ENCODE results near the gene TRIM14.
"Not testable (repeated sequence)": the region's sequence is repeated elsewhere in the genome, so short reads cannot be mapped to it uniquely, and the experiment has no call there.

The TRIM14 gene

DNA sequence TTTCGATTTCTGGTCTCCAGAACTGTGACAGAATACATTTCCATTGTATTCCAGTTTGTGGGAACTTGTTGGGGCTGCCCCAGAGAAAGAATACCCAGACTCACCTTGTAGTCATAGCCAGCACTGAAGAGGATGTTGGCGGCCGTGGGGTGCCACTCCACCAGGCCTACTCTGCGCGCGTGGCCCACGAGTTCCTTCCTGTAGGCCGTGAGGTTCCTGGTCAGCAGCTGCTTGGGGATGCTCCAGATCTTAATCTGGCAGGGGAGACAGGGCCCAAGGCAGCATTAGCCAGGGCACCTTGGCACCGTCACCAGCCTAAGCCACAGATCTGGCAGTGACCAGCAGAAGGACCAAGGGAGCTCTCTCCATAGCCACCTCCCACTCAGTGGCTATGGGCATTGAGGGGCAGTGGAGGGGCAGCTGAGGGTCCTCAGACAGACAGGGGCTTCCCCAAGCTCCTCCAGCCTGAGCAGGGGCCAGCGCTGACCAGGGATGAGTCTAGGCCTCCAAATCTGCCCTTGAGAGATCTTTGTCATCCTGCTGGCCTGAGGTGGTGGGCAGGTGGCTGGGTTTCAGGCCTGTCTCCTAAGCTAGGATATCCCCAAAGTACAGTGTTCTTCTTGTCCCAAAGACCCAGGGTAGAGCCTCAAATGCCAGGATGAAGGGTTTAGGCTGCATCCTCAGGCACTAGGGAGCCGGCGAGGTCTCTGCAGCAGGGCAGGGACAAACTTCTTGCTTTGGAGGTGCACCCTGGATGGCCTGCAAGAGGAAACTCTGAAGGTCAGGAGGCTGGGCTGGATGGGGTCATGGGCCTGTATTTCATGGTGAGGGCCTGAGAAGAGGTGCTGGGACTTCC lies 15.9 kb upstream of the TRIM14 start:
- no peak overlapping the region for H3K4me3 ChIP-seq (ENCODE audit: low read depth, low read length)
- TF ChIP-seq, protein P1, sequence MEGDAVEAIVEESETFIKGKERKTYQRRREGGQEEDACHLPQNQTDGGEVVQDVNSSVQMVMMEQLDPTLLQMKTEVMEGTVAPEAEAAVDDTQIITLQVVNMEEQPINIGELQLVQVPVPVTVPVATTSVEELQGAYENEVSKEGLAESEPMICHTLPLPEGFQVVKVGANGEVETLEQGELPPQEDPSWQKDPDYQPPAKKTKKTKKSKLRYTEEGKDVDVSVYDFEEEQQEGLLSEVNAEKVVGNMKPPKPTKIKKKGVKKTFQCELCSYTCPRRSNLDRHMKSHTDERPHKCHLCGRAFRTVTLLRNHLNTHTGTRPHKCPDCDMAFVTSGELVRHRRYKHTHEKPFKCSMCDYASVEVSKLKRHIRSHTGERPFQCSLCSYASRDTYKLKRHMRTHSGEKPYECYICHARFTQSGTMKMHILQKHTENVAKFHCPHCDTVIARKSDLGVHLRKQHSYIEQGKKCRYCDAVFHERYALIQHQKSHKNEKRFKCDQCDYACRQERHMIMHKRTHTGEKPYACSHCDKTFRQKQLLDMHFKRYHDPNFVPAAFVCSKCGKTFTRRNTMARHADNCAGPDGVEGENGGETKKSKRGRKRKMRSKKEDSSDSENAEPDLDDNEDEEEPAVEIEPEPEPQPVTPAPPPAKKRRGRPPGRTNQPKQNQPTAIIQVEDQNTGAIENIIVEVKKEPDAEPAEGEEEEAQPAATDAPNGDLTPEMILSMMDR (IDR thresholded peaks at IDR 0.05; ENCODE audit: control insufficient read depth, extremely low read depth, insufficient read depth) = no peak
- DNase-seq (ENCODE audit: low read depth) = no peak

DNA sequence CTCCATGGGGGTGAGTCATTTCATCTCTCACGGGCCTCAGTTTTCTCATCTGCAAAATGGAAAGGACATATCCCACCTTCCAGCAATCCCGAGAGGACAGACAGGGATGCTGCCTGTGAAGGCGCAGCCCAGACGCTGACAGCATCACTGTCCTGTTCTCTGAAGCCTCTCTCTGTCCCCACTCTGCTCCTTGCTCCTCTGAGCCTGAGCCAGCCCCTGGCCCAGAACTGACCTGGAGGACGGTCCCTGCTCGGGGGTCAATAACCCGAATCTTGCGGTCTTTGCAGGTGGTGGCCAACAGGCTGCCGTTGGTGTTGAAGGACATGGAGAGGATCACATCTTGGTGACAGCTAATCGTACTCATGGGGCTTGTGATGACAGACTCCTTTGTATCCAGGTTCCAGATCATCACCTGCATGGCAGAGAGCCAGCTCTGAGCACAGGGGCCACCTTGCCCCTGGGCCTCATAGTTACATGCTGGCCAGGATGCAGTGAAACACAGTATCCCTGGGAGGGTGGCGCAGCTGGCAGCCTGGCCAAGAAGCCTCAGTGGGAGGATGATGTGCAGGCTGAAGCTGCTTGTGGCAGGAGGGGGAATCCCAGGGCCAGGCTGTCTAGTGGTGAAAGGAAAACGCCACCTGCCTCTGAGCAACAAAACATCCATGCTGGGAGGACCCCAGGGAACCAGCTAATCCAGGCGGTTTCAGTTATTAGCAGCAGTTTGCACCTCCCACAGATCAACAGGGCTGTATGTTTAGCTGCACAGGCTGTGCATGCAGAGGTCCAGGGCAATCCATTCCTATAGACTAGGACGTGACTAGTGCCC lies 14.0 kb upstream of the TRIM14 start:
- TF ChIP-seq, protein P1 (IDR thresholded peaks at IDR 0.05; ENCODE audit: control insufficient read depth, extremely low read depth, insufficient read depth) = no peak
- DNase-seq (ENCODE audit: low read depth) = no peak
- no peak overlapping the region for H3K4me3 ChIP-seq (ENCODE audit: low read depth, low read length)

DNA sequence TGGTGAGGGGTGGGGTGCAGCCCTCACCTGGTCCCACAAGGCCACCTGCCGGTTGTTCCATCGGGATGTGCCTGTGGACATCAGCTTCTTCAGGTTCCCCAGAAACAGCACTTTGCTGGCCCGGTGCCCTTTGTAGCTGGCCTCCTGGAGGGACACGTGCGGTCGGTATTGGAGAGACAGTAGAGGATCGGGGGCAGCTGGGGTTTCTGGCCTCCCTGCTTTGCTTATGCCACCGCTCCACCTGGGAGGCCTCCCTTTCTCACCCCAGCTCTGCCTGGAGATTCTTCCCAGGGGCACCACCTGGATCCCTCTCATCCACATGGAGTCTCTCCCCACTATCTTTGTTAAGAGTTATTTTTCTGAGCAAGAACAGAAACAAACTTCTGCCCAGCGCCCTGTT lies 13.1 kb upstream of the TRIM14 start:
- DNase-seq (ENCODE audit: low read depth) = no peak
- TF ChIP-seq, protein P1 (IDR thresholded peaks at IDR 0.05; ENCODE audit: control insufficient read depth, extremely low read depth, insufficient read depth) = no peak
- H3K4me3 ChIP-seq (ENCODE audit: low read depth, low read length) = no peak overlapping the region

- TF ChIP-seq, protein P1 (IDR thresholded peaks at IDR 0.05; ENCODE audit: control insufficient read depth, extremely low read depth, insufficient read depth) = no peak
- no peak for DNase-seq (ENCODE audit: low read depth)
- no peak overlapping the region for H3K4me3 ChIP-seq (ENCODE audit: low read depth, low read length)
Observed at GRCh38 chr9:98130576-98131228, 11.7 kb upstream of the TRIM14 start.

DNA sequence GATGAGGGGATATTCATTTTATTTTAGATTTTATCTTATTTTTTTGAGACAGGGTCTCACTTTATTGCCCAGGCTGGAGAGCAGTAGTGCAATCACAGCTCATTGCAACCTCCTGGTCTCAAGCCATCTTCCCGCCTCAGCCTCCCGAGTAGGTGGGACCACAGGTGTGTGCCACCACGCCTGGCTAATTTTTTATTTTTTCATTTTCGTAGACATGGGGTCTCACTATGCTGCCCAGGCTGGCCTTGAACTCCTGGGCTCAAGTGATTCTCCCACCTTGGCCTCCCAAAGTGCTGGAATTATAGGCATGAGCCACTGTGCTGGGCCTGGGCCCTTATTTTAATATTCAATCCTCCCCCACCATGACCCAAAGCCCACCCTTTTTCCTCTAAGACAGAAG lies 11.0 kb upstream of the TRIM14 start:
- DNase-seq (ENCODE audit: low read depth); H3K4me3 ChIP-seq (ENCODE audit: low read depth, low read length): not testable (repeated sequence)

GRCh38 chr9:98129451-98129881 lies 10.4 kb upstream of the TRIM14 start:
- TF ChIP-seq, protein P1 (IDR thresholded peaks at IDR 0.05; ENCODE audit: control insufficient read depth, extremely low read depth, insufficient read depth) = no peak
- DNase-seq (ENCODE audit: low read depth) = no peak
- H3K4me3 ChIP-seq (ENCODE audit: low read depth, low read length) = no peak overlapping the region

DNA sequence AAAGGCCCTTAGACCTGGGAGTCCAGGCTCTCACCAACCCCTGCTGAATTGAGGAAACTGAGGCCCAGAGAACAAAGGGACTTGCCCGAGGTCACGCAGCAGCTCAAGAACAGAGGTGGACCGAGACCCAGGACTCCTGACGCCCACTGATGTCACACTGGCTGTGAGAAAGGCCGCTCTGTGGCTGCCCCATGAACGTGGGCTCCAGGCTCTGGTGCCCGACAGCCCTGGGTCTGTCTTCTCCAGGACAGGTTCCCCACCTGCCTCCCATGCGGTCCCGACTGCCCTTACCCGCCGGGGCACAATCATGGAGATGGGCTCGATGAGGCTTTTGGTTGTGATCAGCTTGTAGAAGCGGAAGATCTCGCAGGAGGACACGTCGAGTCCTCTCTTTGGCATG lies 9.3 kb upstream of the TRIM14 start:
- DNase-seq (ENCODE audit: low read depth) = no peak
- no peak overlapping the region for H3K4me3 ChIP-seq (ENCODE audit: low read depth, low read length)
- TF ChIP-seq, protein P1 (IDR thresholded peaks at IDR 0.05; ENCODE audit: control insufficient read depth, extremely low read depth, insufficient read depth) = no peak
